Measurements from ENCODE around the gene GPC1. TPM values are rescaled to one million over a fixed set of nuclear protein-coding genes. Genes with fewer than 3 reads are reported as not detected.

The GPC1 gene
- polyA plus RNA-seq, 1 experiment: 126 TPM

- DNase-seq (ENCODE audit: low read depth): no peak
Observed at GRCh38 chr2:240388471-240389301, 46.8 kb upstream of the GPC1 start.

DNA sequence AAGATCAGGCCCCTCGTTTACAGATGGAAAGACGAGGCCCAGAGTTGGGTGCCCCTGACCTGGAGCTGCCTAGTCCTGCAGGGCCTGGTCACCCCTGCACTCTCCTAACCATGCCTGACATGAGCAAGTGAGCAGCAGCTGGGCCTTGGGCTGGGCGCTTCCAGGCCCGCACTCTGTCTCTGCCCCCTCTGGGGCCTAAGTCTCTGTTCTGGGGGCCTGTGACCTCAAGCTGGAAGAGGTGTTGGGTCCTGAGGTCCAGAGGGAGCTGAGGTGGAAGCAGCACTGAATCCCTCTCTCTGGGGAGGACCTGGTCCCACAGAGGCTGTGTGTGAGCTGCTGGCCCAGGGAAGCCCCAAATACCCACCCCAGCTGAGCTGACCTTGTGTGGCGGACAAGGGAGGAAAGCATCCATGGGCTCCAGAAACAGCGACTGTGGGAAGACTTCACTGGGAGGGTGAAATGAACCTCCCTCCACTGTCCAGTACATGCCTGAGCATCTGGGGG lies 46.1 kb upstream of the GPC1 start:
- Histone ChIP-seq H3K27me3 (ENCODE audit: control insufficient read depth, insufficient read depth, low read length) (no peaks in the 10 kb centered on the region), H3K4me3 (ENCODE audit: low read depth, low read length) (no peak overlapping the region), H3K36me3 (ENCODE audit: control insufficient read depth, insufficient read depth, low read length) (no peaks in the 10 kb centered on the region)
- CTCF ChIA-PET: no interaction called here
- no peak for DNase-seq (ENCODE audit: low read depth)
- POLR2A ChIA-PET: no interaction called here
- no peak for TF ChIP-seq CTCF (IDR thresholded peaks at IDR 0.05; ENCODE audit: insufficient read depth, low read depth, low read length)

More at GRCh38 chr2:240388471-240389301, 46.8 kb upstream of the GPC1 start:
- H3K4me3 ChIP-seq (ENCODE audit: low read depth, low read length): no peak overlapping the region
- no peak for TF ChIP-seq CTCF (IDR thresholded peaks at IDR 0.05; ENCODE audit: insufficient read depth, low read depth, low read length)
- H3K36me3 ChIP-seq (ENCODE audit: control insufficient read depth, insufficient read depth, low read length): no peaks in the 10 kb centered on the region
- CTCF ChIA-PET: no interaction called here
- H3K27me3 ChIP-seq (ENCODE audit: control insufficient read depth, insufficient read depth, low read length): no peaks in the 10 kb centered on the region
- POLR2A ChIA-PET: no interaction called here

DNA sequence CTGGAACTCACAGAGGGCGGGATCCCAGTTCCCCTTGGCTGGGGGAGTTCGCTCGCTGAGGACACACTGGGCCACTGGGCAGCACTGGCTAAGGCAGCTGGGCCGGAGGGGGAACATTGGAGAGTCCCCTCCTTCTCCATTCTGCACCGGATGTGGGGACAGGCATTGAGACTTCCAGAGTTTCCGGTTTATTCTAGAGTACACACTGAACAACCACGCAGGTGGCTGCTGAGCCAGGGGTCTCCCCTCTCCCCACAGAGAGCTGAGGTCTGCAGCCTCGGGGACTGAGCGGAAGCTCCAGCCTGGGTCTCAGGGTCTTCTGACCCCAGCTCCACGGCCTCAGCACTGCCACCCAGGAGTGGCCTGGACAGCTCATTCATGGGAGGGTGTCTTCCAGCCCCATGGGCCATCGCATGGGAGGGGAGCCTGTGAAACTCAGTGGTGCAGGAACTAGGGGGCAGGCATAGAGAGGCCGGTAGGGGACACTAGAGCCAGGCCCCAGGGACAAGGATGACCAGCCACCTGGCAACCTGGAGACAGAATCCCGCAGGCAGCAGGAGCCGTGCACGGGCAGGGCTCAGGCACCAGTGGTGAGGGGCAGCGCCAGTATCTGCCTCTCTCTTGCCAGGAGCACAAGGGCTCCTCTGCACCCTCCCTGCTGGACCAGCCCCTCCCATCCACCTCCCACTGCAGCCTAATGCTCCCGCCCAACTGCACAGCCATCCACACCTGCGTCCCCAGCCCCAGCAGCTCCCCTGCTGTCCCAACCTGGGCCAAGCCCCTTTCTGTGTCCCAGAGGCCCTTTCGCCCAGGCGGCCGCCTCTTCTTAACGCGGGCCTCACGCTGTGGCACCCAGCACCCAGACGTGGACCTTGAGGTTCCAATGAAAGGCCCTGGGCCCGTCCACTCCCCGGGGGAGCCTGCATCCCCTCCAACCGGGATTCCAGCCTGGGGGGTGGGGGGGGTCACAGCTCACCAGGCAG lies 45.1 kb upstream of the GPC1 start:
- Histone ChIP-seq H3K27me3 (ENCODE audit: control insufficient read depth, insufficient read depth, low read length) (no peaks in the 10 kb centered on the region), H3K4me3 (ENCODE audit: low read depth, low read length) (no peak overlapping the region), H3K36me3 (ENCODE audit: control insufficient read depth, insufficient read depth, low read length) (no peaks in the 10 kb centered on the region)
- ChIA-PET CTCF (interaction anchor here (0.7 to 1.0 kb wide), 2 partner anchors 13 to 20 kb away, joined by 3 read pairs; no protein-coding TSS in a partner anchor), POLR2A (no interaction called here)
- no peak for DNase-seq (ENCODE audit: low read depth)
- no peak for TF ChIP-seq CTCF (IDR thresholded peaks at IDR 0.05; ENCODE audit: insufficient read depth, low read depth, low read length)

- POLR2A ChIA-PET: no interaction called here
- Histone ChIP-seq H3K36me3 (ENCODE audit: control insufficient read depth, insufficient read depth, low read length) (no peaks in the 10 kb centered on the region), H3K27me3 (ENCODE audit: control insufficient read depth, insufficient read depth, low read length) (no peaks in the 10 kb centered on the region), H3K4me3 (ENCODE audit: low read depth, low read length) (no peak overlapping the region)
- TF ChIP-seq CTCF (IDR thresholded peaks at IDR 0.05; ENCODE audit: insufficient read depth, low read depth, low read length): no peak
- no peak for DNase-seq (ENCODE audit: low read depth)
- CTCF ChIA-PET: no interaction called here
Observed at GRCh38 chr2:240391111-240392051, 44.1 kb upstream of the GPC1 start.

All from BJ (cell line).